ENCODE data around the gene SUGCT. TPM values are rescaled to one million over a fixed set of nuclear protein-coding genes. Genes with fewer than 3 reads are reported as not detected.

Gene SUGCT
- total RNA-seq, 2 experiments from 2014 or later = 0.95 to 1.2 TPM

DNA sequence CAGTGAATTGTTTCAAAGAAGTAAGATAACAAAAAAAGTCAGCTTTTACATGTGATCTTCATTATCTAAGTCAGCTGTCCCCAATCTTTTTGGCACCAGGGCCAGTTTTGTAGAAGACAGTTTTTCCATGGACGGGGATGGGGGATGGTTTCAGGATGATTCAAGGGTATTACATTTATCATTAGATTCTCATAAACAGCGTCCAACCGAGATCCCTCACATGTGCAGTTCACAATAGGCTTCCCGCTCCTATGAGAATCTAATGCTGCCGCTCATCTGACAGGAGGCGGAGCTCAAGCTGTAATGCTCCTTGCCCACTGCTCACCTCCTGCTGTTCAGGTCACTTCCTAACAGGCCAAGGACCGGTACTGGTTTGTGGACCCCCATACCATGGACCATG lies 607.5 kb downstream of the SUGCT start:
- POLR2A ChIA-PET = no interaction called here
- H3K4me3 Mint-ChIP-seq = no peak overlapping the region
- DNase-seq (no peak), ATAC-seq (ENCODE audit: poor library complexity) (no peak)
- H3K27ac ChIP-seq (ENCODE audit: low read depth in 1 of 2, low read length in 2 of 2) = no peak overlapping the region
- no peaks in the 10 kb centered on the region for H3K36me3 ChIP-seq (ENCODE audit: insufficient read depth, low read length)
- H3K9me3 Mint-ChIP-seq = peaks cover 6% of the 10 kb centered on the region
- no peaks in the 10 kb centered on the region for H3K27me3 Mint-ChIP-seq
- H3K36me3 Mint-ChIP-seq (ENCODE audit: low read depth) = no peaks in the 10 kb centered on the region
- H3K27ac Mint-ChIP-seq = no peak overlapping the region
- intact Hi-C loops (cut with DNase I, micrococcal nuclease) = no loop called here
- TF ChIP-seq, protein P1, sequence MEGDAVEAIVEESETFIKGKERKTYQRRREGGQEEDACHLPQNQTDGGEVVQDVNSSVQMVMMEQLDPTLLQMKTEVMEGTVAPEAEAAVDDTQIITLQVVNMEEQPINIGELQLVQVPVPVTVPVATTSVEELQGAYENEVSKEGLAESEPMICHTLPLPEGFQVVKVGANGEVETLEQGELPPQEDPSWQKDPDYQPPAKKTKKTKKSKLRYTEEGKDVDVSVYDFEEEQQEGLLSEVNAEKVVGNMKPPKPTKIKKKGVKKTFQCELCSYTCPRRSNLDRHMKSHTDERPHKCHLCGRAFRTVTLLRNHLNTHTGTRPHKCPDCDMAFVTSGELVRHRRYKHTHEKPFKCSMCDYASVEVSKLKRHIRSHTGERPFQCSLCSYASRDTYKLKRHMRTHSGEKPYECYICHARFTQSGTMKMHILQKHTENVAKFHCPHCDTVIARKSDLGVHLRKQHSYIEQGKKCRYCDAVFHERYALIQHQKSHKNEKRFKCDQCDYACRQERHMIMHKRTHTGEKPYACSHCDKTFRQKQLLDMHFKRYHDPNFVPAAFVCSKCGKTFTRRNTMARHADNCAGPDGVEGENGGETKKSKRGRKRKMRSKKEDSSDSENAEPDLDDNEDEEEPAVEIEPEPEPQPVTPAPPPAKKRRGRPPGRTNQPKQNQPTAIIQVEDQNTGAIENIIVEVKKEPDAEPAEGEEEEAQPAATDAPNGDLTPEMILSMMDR (IDR thresholded peaks at IDR 0.05) = no peak
- no peaks in the 10 kb centered on the region for H3K27me3 ChIP-seq (ENCODE audit: control insufficient read depth in 1 of 2, insufficient read depth in 2 of 2, low read length in 2 of 2)
- H3K4me1 Mint-ChIP-seq (ENCODE audit: low read depth) = no peaks in the 10 kb centered on the region
- H3K9me3 ChIP-seq (ENCODE audit: control insufficient read depth in 1 of 2, insufficient read depth in 1 of 2, low read length in 2 of 2) = peaks cover 0 to 4% of the 10 kb centered on the region in 2 experiments
- no peak overlapping the region for H3K4me3 ChIP-seq (ENCODE audit: low read length)
- H3K4me1 ChIP-seq (ENCODE audit: insufficient read depth, low read length) = no peaks in the 10 kb centered on the region
- CTCF ChIA-PET = no interaction called here

DNA sequence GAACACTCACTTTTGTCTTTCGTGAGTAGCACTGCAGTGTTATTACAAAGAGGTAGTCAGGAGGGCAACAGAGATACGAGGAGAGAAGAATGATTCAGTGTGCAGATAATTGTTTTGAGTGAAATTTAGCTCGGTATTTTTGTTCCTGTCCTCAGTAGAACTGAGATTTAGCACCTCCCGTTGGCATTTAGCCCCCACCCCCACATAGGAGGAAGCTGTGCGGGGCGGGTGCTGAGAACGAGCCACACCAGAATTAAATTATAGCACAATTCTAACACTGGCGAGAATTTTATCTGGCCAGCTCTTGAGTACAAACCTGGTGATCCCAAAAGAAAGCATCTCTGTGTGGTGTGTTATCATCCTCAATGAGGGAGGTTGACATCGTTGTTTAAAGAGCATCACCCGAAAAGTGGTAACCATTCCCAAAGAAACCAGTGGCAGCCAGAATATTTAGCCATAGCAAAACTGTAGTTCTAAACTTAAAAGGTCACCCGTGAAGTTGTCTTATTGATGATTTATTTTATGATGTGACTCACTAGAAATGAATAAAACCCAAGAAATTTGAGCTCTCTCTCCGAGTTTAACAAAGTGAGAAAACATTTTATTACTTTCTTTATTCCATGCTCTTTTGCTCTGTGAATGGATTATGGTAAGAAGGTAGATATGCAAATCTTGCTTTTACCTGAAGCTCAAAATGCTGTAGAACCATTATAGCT lies 612.2 kb downstream of the SUGCT start:
- no peak for DNase-seq
- POLR2A ChIA-PET = no interaction called here
- H3K4me1 Mint-ChIP-seq (ENCODE audit: low read depth) = no peaks in the 10 kb centered on the region
- H3K36me3 Mint-ChIP-seq (ENCODE audit: low read depth) = no peaks in the 10 kb centered on the region
- Histone ChIP-seq H3K4me1 (ENCODE audit: insufficient read depth, low read length) (no peaks in the 10 kb centered on the region), H3K27me3 (ENCODE audit: control insufficient read depth in 1 of 2, insufficient read depth in 2 of 2, low read length in 2 of 2) (no peaks in the 10 kb centered on the region), H3K27ac (ENCODE audit: low read depth in 1 of 2, low read length in 2 of 2) (no peak overlapping the region), H3K4me3 (ENCODE audit: low read length) (no peak overlapping the region), H3K9me3 (ENCODE audit: control insufficient read depth in 1 of 2, insufficient read depth in 1 of 2, low read length in 2 of 2) (no peaks in the 10 kb centered on the region), H3K36me3 (ENCODE audit: insufficient read depth, low read length) (no peaks in the 10 kb centered on the region)
- no peak for ATAC-seq (ENCODE audit: poor library complexity)
- CTCF ChIA-PET = no interaction called here
- intact Hi-C loops (cut with DNase I, micrococcal nuclease) = no loop called here
- peaks cover 5% of the 10 kb centered on the region for H3K9me3 Mint-ChIP-seq
- TF ChIP-seq, protein P1 (IDR thresholded peaks at IDR 0.05) = no peak
- H3K27me3 Mint-ChIP-seq = no peaks in the 10 kb centered on the region
- no peak overlapping the region for H3K4me3 Mint-ChIP-seq
- H3K27ac Mint-ChIP-seq = no peak overlapping the region

DNA sequence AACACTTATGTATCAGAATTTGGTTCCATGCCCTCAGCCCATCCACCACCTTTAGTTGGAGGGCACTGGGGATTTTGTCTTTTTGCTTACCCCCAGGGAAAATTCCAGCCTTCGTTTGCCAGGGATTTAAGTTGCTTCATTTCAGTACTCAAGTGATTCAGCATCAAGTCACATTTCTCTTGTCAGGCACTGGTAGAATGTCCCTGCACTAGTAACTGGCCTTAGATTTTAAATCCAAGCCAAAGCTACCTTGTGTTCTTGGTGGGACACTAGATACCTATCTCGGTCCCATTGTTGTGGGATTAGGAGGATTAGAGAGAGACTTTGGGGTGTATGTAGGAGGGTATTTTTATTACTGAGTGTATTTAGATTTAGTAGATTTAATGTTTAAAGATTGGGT lies 613.1 kb downstream of the SUGCT start:
- no peak for ATAC-seq (ENCODE audit: poor library complexity)

More for the DNA sequence above, 613.1 kb downstream of the SUGCT start:
- no peak overlapping the region for H3K4me3 ChIP-seq (ENCODE audit: low read length)
- CTCF ChIA-PET = no interaction called here
- POLR2A ChIA-PET = no interaction called here
- Mint-ChIP-seq H3K36me3 (ENCODE audit: low read depth) (no peaks in the 10 kb centered on the region), H3K27ac (no peak overlapping the region), H3K9me3 (peaks cover 5% of the 10 kb centered on the region), H3K4me3 (no peak overlapping the region), H3K27me3 (no peaks in the 10 kb centered on the region), H3K4me1 (ENCODE audit: low read depth) (no peaks in the 10 kb centered on the region)
- no peaks in the 10 kb centered on the region for H3K4me1 ChIP-seq (ENCODE audit: insufficient read depth, low read length)
- no peak for DNase-seq
- intact Hi-C loops (cut with DNase I, micrococcal nuclease) = no loop called here
- H3K27ac ChIP-seq (ENCODE audit: low read depth in 1 of 2, low read length in 2 of 2) = no peak overlapping the region
- H3K9me3 ChIP-seq (ENCODE audit: control insufficient read depth in 1 of 2, insufficient read depth in 1 of 2, low read length in 2 of 2) = no peaks in the 10 kb centered on the region
- no peaks in the 10 kb centered on the region for H3K27me3 ChIP-seq (ENCODE audit: control insufficient read depth in 1 of 2, insufficient read depth in 2 of 2, low read length in 2 of 2)
- TF ChIP-seq, protein P1 (IDR thresholded peaks at IDR 0.05) = no peak
- no peaks in the 10 kb centered on the region for H3K36me3 ChIP-seq (ENCODE audit: insufficient read depth, low read length)
